GM21528 (cell line): ENCODE data around the gene P2RY6.

Experiments
- ATAC-seq: cut with Tn5 transposase; IDR thresholded peaks from one replicate; pipeline ENCODE4 v1.9.1; 2021; ENCODE audit warnings: mild to moderate bottlenecking, moderate library complexity; ENCODE audit not compliant: unreplicated experiment, low FRiP score

Gene P2RY6

DNA sequence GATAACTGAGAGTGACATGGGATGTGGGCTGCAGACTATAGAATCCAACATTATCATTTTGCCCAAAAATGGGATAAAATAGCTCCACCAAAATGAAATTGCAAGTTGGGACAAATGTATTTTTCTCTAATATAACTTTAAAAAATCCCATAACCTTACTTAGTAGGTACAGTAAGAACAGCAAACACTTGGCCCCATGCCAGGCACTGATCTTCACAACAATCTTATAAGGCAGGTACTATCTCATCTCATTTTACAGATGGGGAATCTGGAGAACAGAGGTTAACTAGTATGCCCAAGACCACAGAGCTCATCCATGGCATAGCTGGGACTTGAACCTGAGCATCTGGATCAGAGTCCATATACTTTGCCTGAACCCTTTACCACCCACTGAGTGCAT, 22.5 kb downstream of the P2RY6 start:
- ATAC-seq, result no peak

DNA sequence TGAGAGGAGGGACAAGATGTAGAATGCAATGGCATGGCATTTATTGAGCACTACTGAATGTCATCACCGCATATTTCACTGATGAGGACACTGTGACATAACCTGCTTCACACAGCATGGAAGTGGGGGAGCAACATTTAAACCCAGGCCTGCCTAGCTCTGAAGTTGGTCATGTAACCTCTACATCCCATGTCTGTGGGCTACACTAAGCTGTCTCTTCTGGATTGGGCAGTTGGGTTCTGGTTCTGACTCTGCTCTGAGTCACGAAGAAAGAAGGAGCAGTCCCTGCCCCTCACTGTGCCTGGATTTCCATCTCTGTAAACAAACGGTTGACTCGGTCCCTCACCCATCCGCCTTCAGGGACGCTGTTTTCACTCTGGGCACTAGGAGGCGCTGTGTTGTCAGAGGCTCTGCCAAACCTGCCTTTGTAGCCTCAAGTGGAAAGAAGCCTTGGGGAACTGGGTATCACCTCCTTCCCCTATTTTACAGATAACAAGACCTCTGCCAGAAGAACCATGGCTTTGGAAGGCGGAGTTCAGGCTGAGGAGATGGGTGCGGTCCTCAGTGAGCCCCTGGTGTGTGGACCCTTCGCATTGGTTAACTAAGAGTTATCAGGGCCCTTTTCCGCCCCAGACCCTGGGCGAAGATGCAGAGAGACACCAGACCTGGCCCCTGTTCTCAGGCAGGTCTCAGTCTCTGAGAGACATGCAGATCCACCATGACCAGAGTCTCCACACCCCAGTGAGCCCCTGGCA, 23.3 kb downstream of the P2RY6 start:
- no peak for ATAC-seq

DNA sequence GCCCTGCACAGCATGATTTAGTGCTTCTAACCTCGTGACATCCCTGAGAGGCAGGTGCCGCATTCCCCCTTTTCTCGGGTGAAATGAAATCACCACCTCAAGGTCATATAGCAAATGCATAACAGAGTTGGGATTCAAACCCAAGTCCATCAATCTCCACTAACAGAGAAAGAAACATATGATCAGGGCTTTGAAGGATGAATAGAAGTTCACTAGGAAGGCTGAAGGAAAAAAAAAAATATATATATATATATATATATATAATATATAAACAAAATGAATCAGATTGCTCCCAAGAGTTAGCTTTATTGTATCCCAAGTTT, 23.8 kb downstream of the P2RY6 start:
- no peak for ATAC-seq

DNA sequence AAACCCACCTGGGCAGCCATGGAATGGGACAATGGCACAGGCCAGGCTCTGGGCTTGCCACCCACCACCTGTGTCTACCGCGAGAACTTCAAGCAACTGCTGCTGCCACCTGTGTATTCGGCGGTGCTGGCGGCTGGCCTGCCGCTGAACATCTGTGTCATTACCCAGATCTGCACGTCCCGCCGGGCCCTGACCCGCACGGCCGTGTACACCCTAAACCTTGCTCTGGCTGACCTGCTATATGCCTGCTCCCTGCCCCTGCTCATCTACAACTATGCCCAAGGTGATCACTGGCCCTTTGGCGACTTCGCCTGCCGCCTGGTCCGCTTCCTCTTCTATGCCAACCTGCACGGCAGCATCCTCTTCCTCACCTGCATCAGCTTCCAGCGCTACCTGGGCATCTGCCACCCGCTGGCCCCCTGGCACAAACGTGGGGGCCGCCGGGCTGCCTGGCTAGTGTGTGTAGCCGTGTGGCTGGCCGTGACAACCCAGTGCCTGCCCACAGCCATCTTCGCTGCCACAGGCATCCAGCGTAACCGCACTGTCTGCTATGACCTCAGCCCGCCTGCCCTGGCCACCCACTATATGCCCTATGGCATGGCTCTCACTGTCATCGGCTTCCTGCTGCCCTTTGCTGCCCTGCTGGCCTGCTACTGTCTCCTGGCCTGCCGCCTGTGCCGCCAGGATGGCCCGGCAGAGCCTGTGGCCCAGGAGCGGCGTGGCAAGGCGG, 24.5 kb downstream of the P2RY6 start:
- ATAC-seq, result no peak

DNA sequence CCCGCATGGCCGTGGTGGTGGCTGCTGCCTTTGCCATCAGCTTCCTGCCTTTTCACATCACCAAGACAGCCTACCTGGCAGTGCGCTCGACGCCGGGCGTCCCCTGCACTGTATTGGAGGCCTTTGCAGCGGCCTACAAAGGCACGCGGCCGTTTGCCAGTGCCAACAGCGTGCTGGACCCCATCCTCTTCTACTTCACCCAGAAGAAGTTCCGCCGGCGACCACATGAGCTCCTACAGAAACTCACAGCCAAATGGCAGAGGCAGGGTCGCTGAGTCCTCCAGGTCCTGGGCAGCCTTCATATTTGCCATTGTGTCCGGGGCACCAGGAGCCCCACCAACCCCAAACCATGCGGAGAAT, 25.1 kb downstream of the P2RY6 start:
- ATAC-seq, result no peak

DNA sequence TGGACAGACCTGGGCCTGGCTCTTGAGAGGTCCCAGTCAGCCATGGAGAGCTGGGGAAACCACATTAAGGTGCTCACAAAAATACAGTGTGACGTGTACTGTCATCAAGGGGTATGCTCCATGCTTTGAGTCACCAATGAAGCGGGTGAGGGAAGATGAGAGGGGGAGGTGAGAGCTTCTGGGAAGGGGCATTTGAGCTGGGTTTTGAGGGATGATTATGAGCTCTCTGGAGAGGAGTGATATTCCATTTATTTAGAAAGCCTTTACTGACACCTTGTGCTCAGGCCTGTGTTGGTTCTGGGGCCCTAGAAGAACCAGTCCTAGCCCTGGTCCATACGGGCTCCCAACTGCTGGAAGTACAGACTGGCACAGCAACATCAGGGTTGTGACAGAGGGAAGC, 25.6 kb downstream of the P2RY6 start:
- ATAC-seq, result no peak

DNA sequence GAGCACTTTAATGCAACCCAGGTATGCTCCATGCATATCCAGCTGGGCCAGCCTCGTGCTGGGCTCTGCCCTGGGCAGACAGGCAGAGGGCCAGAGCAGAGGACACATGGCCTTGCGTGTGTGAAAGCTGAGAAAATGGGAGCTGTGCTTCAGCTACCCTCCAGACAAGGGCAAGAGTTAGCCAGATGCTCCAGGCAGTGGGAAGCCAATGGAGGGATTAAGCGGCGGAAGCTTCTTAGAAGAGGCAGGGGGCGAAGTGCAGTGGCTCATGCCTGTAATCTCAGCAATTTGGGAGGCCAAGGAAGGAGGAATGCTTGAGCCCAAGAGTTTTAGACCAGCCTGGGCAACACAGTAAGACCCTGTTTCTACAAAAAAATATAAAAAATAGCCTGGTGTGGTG, 26.1 kb downstream of the P2RY6 start:
- ATAC-seq, result no peak

DNA sequence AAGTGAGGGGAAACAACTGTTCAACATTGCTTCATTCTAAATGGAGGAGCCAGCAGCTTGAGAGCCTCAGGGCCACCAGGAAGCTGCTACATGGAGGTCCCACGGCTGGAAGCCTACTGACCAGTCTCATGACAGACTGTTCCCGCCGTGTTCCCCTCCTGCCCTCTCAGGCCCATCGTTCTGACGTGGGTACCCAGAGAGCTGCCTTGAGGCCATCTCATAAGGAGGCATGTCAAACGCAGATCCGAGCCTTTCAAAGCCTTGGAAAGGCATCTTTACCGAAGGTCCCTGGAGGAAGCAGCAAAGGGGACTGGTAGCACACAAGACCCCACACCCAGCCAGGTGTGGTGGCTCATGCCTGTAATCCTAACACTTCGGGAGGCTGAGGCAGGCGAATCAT, 27.6 kb downstream of the P2RY6 start:
- no peak for ATAC-seq

DNA sequence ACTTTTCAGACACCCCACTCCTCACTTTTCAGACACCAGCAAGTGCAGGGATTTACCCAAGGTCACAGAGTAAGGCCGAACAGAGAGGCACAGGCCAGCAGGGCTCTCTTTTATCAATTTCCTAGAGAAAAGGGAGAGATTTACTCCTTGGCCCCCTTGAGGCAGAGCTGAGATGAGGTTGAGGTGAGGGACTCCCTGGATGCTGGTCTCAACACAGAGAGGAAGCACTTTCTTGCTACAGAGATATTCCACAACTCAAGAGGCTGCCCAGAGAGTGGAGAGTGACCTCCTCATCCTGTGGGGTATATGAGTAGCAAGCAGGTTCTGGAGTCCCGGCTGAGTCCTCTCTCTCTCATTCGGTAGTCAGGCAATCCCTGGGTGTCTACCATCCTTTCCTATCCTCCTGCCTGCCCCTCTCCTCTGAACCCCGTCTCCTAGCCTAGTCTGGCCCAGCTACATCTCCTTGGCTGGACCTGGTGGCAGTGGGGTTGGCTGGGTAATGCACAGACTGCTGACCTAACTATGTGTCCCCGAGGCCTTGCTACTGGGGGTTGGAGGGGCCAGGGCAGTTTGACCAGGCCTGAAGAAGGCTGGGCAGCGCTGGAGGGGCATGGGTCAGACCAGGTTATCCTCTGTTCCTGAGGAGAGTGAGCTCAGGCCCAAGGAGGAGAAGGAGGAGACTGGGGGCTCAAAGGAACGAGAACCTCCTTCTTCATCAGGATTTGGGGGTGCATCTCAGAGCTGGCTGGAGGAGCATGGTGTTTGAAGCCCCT, 34.1 kb downstream of the P2RY6 start:
- no peak for ATAC-seq

DNA sequence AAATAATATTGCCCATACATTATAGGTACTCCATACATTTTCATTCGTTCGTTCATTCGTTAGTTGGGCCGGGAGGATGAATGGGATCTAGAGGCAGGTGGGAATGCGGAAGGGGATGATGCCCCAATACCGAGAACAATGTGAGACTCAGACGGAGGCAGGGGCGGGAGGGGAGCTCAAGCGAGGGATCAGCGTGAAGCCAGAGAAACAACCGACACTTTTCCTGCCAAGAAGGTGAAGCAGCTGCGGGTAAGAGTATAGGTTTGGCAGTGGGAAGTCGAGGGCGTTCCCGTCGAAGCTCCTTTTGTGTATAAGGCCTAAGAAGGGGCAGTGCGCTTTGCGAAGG, 34.8 kb downstream of the P2RY6 start:
- no peak for ATAC-seq

DNA sequence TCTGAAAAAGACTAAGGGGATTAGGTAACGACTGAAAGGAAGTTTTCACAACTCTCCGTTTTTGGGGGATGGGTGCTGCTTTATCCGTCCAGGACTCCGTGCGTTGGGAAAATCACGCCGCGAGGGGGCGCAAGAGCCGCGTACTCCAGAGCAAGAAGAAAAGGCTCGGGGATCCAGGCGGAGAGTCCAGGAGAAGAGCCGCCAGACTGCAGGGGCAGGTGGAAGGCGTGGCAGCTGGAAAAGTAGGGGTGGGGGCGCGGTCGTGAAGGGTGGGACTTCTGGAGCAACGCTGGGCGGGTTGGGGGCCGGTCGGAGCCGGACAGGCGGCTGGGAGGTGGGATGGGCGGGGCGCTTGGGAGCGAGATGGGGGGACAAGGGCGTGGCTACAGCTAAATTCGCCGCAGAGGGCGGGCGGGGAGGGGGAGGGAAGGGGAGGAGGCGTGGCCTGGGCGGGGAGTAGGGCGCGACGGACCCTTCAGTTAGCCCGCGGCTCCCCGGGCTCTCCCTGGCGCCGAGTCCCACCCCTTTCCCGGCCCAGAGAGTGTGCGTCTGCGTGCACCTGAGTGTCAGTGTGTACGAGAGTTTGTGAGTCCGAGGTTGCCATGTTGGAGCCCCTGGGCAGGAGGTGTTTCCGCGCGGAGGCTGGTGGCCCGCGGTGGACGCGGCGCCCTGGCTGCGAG, 35.3 kb downstream of the P2RY6 start:
- peak; percentile 46 for ATAC-seq

DNA sequence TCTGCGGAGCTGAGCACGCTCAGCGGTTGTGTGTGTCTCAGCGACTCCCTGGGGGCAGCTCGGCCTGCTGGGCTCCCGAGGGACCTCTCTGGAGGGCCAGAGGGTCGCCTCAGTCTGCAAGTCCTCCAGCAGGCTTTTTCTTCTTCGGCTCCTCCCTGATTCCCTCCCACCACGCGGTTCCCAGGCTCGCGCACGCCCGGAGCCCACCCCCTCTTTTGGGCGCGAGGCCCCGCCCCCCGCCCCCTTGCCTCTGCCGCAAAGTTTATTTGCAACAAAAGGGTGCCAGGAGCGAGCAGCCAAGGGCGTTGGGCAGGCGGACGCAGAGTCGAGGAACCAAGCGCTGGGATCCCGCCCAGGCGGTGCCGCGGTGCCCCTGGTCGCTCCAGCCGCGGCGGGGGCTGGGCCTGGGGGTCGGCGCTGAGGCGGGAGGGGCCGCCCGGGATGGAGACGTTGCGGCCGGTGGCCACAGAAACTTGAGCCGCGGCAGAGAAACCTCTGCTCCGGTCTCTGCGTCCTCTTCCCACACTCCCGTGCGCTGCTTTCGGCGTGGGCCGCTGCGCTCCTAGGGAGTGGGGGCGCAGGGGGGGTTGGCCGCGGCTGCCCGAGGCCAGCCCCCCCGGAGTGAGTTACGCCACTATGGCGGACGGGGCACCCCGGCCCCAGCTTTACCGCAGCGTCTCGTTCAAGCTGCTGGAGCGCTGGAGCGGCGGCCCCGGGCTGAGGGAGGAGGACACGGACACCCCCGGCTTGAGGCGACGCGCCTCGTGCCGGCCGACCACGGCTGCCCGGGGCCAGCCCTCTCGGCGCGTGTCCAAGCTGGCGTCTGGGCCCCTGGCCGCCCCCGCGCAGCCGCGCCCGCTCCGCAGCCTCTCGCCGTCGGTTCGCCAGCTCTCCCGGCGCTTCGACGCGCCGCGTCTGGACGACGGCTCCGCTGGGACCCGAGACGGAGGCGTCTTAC, 36.1 kb downstream of the P2RY6 start, which contains the start of gene ARHGEF17:
TSS of gene ARHGEF17 (plus strand) at position 274 of the 958 bp plus-strand sequence. CDS start at position 637, 363 bp downstream.
- peak; percentile 34 for ATAC-seq

DNA sequence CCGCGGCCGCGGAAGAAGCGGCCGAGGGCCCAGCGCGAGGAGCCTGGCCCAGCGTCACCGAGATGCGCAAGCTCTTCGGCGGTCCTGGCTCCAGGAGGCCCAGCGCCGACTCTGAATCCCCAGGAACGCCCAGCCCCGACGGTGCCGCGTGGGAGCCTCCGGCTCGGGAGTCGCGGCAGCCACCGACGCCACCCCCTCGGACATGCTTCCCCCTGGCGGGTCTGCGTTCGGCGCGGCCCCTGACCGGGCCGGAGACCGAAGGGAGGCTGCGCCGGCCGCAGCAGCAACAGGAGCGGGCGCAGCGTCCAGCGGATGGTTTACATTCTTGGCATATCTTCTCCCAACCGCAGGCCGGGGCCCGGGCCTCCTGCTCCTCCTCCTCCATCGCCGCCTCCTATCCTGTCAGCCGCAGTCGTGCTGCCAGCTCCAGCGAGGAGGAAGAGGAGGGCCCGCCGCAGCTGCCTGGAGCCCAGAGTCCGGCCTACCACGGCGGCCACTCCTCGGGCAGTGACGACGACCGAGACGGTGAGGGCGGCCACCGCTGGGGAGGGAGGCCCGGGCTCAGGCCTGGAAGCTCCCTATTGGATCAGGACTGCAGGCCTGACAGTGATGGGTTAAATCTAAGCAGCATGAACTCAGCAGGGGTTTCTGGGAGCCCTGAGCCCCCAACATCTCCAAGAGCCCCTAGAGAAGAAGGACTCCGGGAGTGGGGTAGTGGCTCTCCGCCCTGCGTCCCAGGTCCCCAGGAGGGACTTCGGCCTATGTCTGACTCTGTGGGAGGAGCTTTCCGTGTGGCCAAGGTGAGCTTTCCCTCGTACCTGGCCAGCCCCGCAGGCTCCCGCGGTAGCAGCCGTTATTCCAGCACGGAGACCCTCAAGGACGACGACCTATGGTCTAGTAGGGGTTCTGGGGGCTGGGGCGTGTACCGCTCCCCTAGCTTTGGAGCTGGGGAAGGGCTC, 37.1 kb downstream of the P2RY6 start:
- no peak for ATAC-seq

DNA sequence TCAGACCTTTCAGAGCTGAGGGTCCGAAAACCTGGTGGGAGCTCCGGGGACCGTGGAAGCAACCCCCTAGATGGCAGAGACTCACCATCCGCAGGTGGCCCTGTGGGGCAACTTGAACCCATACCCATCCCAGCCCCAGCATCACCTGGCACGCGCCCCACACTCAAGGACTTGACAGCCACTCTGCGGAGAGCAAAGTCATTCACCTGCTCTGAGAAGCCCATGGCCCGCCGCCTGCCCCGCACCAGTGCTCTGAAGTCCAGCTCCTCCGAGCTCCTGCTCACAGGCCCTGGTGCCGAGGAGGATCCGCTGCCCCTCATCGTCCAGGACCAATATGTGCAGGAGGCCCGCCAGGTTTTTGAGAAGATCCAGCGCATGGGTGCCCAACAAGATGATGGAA, 37.9 kb downstream of the P2RY6 start:
- no peak for ATAC-seq

DNA sequence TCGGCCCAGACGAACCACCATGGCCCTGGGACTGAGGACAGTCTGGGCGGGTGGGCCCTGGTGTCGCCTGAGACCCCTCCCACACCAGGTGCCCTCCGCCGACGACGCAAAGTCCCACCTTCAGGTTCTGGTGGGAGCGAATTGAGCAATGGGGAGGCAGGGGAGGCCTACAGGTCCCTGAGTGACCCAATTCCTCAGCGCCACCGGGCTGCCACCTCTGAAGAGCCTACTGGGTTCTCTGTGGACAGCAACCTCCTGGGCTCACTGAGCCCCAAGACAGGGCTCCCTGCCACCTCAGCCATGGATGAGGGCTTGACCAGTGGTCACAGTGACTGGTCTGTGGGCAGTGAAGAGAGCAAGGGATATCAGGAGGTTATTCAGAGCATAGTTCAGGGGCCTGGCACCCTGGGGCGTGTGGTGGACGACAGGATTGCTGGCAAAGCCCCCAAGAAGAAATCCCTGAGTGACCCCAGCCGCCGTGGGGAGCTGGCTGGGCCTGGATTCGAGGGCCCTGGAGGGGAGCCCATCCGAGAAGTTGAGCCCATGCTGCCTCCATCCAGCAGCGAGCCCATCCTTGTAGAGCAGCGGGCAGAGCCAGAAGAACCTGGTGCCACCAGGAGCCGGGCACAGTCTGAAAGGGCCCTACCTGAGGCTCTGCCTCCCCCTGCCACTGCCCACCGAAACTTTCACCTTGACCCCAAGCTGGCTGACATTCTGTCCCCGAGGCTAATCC, 38.7 kb downstream of the P2RY6 start:
- ATAC-seq, result no peak

DNA sequence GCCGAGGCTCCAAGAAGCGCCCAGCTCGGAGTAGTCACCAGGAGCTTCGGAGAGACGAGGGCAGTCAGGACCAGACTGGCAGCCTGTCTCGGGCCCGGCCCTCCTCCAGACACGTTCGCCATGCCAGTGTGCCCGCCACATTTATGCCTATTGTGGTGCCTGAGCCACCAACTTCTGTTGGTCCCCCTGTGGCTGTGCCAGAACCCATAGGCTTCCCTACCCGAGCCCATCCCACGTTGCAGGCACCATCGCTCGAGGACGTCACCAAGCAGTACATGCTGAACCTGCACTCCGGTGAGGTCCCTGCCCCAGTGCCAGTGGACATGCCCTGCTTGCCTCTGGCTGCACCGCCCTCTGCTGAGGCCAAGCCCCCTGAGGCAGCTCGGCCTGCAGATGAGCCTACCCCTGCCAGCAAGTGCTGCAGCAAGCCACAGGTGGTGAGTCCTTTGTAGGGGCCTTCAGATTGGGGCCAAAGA, 39.3 kb downstream of the P2RY6 start:
- no peak for ATAC-seq

DNA sequence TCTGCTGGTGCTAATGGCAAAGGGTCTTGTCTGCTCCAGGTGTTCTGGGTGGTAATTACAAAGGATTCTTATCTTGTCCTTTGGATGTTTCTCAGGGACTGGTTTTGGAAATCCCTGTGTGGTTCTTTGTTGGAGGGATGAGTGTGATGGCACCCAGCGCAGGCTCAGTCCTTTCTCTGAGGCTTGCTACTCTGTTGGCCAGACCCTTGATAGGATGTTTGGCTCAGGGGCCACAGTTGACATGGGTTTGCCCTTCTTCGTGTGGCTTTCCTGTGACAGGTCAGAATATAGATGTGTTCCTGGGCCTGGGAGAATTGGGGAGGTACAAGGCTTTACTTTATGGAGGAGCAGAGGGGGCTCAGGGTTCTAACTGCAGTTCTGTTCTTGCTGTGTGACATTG, 39.9 kb downstream of the P2RY6 start:
- no peak for ATAC-seq

DNA sequence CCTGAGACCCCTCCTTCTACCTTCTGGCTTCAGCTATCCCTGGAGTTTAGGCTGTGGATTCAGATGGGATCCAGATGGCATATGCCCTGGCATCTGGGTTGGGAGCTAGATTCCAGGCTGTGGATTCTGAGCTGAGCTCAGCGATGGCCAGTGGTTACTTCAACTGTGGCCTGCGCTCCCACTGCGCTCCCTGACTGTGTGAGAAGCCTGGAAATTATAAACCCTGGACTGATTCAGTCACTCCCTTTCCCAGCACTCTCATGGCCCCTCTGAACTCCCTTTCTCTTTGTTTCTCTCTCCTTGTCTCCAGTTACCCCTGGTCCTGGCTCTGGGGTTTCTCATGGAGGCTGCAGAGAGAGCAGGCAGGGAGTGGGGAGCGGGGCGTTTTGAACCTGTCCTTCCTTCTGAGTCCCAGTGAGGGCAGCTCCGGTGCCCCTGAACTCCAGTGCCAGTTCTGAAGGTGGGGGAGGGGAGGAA, 40.8 kb downstream of the P2RY6 start:
- no peak for ATAC-seq
